Liver (tissue), 9 donors: ENCODE measurements around the gene ST3GAL5. TPM values are rescaled to one million over a fixed set of nuclear protein-coding genes. Genes with fewer than 3 reads are reported as not detected.
A peak's percentile ranks its signal among the peaks of the same experiment; 100 is the strongest.

ENCODE experiments used
- DNase-seq: peaks from one replicate; pipeline ENCODE4 v3.0.0-alpha.2; 2017; ENCODE audit warnings: low spot score
- H3K27ac ChIP-seq, 2 donors: one replicate each; pipeline ENCODE4 v1.7.0; 2013; ENCODE audit warnings: inconsistent platforms in 2 of 2, low read length in 2 of 2, control low read depth in 1 of 2, low read depth in 1 of 2, mild to moderate bottlenecking in 1 of 2
- H3K27me3 ChIP-seq, 4 donors: one replicate each; pipeline versions ENCODE4 v1.6.1 to v1.7.0; 2013; ENCODE audit warnings: low read length in 3 of 4, inconsistent platforms in 1 of 4, mild to moderate bottlenecking in 1 of 4, moderate library complexity in 1 of 4; ENCODE audit not compliant: control insufficient read depth in 4 of 4, insufficient read depth in 4 of 4
- H3K36me3 ChIP-seq, 4 donors: one replicate each; pipeline versions ENCODE4 v1.6.1 to v1.7.0; 2013; ENCODE audit warnings: low read length in 3 of 4, mild to moderate bottlenecking in 3 of 4, low read depth in 1 of 4, moderate library complexity in 1 of 4; ENCODE audit not compliant: control insufficient read depth in 4 of 4, insufficient read depth in 3 of 4
- H3K4me1 ChIP-seq, 4 donors: one replicate each; pipeline versions ENCODE4 v1.6.1 to v1.7.0; 2013; ENCODE audit warnings: low read length in 3 of 4, mild to moderate bottlenecking in 3 of 4, moderate library complexity in 1 of 4; ENCODE audit not compliant: control insufficient read depth in 4 of 4, insufficient read depth in 4 of 4
- H3K4me3 ChIP-seq, 3 donors: one replicate each; pipeline versions ENCODE4 v1.6.1 to v1.7.0; 2013; ENCODE audit warnings: low read length in 3 of 3, control low read depth in 1 of 3, low read depth in 1 of 3, mild to moderate bottlenecking in 1 of 3
- H3K9ac ChIP-seq, 2 donors: one replicate each; pipeline ENCODE4 v1.7.0; 2013; ENCODE audit warnings: low read length in 2 of 2, mild to moderate bottlenecking in 2 of 2, moderate library complexity in 2 of 2, control low read depth in 1 of 2, low read depth in 1 of 2
- H3K9me3 ChIP-seq, 4 donors: one replicate each; pipeline versions ENCODE4 v1.6.1 to v1.7.0; 2013; ENCODE audit warnings: low read length in 3 of 4; ENCODE audit not compliant: control insufficient read depth in 4 of 4
- FOXA1 ChIP-seq: IDR thresholded peaks from 2 replicates; pipeline ENCODE4 v1.6.1; 2016; ENCODE audit warnings: antibody characterized with exemption
- FOXA2 ChIP-seq: IDR thresholded peaks from 2 replicates; pipeline ENCODE4 v1.6.1; 2016; ENCODE audit warnings: antibody characterized with exemption
- GABPA ChIP-seq, 2 donors: IDR thresholded peaks in 1 of 2; conservative IDR thresholded peaks in 1 of 2; 2 replicates each; pipeline ENCODE4 v1.6.1; 2016; ENCODE audit warnings: antibody characterized with exemption in 2 of 2, mild to moderate bottlenecking in 1 of 2, moderate library complexity in 1 of 2
- HNF4A ChIP-seq, 2 donors: conservative IDR thresholded peaks; 2 replicates each; pipeline ENCODE4 v1.6.1; 2016; ENCODE audit warnings: antibody characterized with exemption in 2 of 2, mild to moderate bottlenecking in 2 of 2
- HNF4G ChIP-seq: IDR thresholded peaks from 2 replicates; pipeline ENCODE4 v1.6.1; 2016; ENCODE audit warnings: antibody characterized with exemption
- JUND ChIP-seq, 2 donors: IDR thresholded peaks; 2 replicates each; pipeline ENCODE4 v1.6.1; 2016; ENCODE audit warnings: antibody characterized with exemption in 2 of 2
- RAD21 ChIP-seq, 2 donors: IDR thresholded peaks; 2 replicates each; pipeline ENCODE4 v1.6.1; 2016; ENCODE audit warnings: antibody characterized with exemption in 2 of 2, mild to moderate bottlenecking in 2 of 2
- RXRA ChIP-seq, 2 donors: IDR thresholded peaks; 2 replicates each; pipeline ENCODE4 v1.6.1; 2017 to 2018; ENCODE audit warnings: antibody characterized with exemption in 2 of 2, mild to moderate bottlenecking in 1 of 2
- SP1 ChIP-seq: IDR thresholded peaks from 2 replicates; pipeline ENCODE4 v1.6.1; 2018; ENCODE audit warnings: antibody characterized with exemption, mild to moderate bottlenecking
- TAF1 ChIP-seq: conservative IDR thresholded peaks from 2 replicates; pipeline ENCODE4 v1.6.1; 2016; ENCODE audit warnings: antibody characterized with exemption, mild to moderate bottlenecking
- YY1 ChIP-seq: IDR thresholded peaks from 2 replicates; pipeline ENCODE4 v1.6.1; 2016; ENCODE audit warnings: antibody characterized with exemption, mild to moderate bottlenecking
- WGBS: extraction: QIAGEN DNeasy Blood & Tissue Kit; methylation state at CpG from one replicate; pipeline ENCODE4 v1.1.7; 2013; 5-methylcytosine and 5-hydroxymethylcytosine counted together
- polyA plus RNA-seq, 2 donors: library from polyadenylated mRNA; stranded (reverse) in 1 of 2; unstranded in 1 of 2; fragments of 200-250 nt in 1 of 2; fragments of >200 nt in 1 of 2; fragmentation: Nextera tagmentation in 1 of 2; extraction: Ambion mirVana in 1 of 2; gene quantifications; one replicate each; pipeline versions ENCODE4 v1.2.1 to v1.2.3, GENCODE V29; 2013 to 2015
- total RNA-seq, 2 donors: library from RNA; depleted of rRNA; stranded (reverse); fragments of >200 nt; gene quantifications; one replicate each; pipeline ENCODE4 v1.2.3, GENCODE V29; 2014
- TF ChIP-seq, protein P1 (sequence below): IDR thresholded peaks from 2 replicates; pipeline ENCODE4 v1.6.1; 2016; ENCODE audit warnings: antibody characterized with exemption
- TF ChIP-seq, protein P2 (sequence below): fragments of 150-350 bp; IDR thresholded peaks from 2 replicates; pipeline ENCODE4 v1.5.1; 2017; ENCODE audit warnings: improper control_type of control experiment, low read depth, low read length; ENCODE audit not compliant: missing input control
- TF ChIP-seq, protein P3 (sequence below): IDR thresholded peaks from 2 replicates; pipeline ENCODE4 v1.6.1; 2016; ENCODE audit warnings: antibody characterized with exemption, mild to moderate bottlenecking
- TF ChIP-seq, protein P4 (sequence below): IDR thresholded peaks from 2 replicates; pipeline ENCODE4 v1.6.1; 2016; ENCODE audit warnings: antibody characterized with exemption
- TF ChIP-seq, protein P5 (sequence below): IDR thresholded peaks from 2 replicates; pipeline ENCODE4 v1.6.1; 2016; ENCODE audit warnings: antibody characterized with exemption
- donor health status: healthy.
- donor health status: healthy.
- donor health status: healthy.
- donor health status: healthy.
- donor health status: healthy.

Gene ST3GAL5
- total and polyA plus RNA-seq, 4 donors, result 4.5 to 17.0 (median 9.0) TPM

DNA sequence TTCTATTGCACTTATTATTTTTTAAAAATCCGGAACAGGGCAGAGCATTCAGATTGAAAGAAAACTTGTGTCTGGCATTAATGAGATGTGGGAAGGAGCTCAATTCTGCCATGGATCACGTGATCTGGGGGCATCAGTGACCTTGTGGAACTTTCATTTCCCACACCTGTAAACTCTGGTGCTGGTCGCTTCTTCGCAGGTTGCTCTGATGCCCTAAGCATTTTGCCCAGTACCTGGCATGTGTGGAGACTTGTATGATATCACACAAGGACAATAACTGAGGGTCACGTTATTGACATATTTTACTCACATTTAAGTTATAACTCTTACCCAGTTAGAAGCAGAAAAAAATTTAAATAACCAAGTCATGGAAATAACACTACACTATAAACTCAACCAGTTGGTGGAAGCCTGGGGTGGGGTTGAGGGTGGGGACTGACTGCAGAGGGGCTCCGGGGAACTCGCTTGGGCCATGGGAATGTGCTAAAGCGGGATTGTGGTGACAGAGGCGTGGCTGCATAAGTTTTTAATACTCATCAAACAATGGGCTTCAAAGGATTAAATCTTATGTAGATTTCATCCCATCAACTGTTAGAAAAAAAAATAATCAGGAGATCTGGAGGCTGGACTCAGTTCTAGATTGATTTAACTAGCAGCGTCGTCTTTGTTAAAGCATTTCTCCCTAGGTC is 36.5 kb downstream of the ST3GAL5 start:
- Histone ChIP-seq H3K36me3 (peaks cover 2 to 24% (median 12%) of the 10 kb centered on the region in 4 donors), H3K27me3 (no peaks in the 10 kb centered on the region), H3K9ac (peak overlapping the region in 1 of 2 donors; percentile 43), H3K4me3 (no peak overlapping the region), H3K27ac (no peak overlapping the region), H3K9me3 (no peaks in the 10 kb centered on the region), H3K4me1 (no peaks in the 10 kb centered on the region)
- no peak for TF ChIP-seq SP1
- no peak for TF ChIP-seq HNF4G
- TF ChIP-seq TAF1, result no peak
- TF ChIP-seq, protein P1, sequence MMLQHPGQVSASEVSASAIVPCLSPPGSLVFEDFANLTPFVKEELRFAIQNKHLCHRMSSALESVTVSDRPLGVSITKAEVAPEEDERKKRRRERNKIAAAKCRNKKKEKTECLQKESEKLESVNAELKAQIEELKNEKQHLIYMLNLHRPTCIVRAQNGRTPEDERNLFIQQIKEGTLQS, result no peak
- TF ChIP-seq RXRA (IDR thresholded peaks at IDR 0.05), result no peak
- no peak for TF ChIP-seq FOXA1
- TF ChIP-seq HNF4A (conservative IDR thresholded peaks at IDR 0.05), result no peak
- no peak for TF ChIP-seq JUND (IDR thresholded peaks at IDR 0.05)
- WGBS, result 88% methylated on average over 11 of the region's 11 CpGs
- no peak for DNase-seq

DNA sequence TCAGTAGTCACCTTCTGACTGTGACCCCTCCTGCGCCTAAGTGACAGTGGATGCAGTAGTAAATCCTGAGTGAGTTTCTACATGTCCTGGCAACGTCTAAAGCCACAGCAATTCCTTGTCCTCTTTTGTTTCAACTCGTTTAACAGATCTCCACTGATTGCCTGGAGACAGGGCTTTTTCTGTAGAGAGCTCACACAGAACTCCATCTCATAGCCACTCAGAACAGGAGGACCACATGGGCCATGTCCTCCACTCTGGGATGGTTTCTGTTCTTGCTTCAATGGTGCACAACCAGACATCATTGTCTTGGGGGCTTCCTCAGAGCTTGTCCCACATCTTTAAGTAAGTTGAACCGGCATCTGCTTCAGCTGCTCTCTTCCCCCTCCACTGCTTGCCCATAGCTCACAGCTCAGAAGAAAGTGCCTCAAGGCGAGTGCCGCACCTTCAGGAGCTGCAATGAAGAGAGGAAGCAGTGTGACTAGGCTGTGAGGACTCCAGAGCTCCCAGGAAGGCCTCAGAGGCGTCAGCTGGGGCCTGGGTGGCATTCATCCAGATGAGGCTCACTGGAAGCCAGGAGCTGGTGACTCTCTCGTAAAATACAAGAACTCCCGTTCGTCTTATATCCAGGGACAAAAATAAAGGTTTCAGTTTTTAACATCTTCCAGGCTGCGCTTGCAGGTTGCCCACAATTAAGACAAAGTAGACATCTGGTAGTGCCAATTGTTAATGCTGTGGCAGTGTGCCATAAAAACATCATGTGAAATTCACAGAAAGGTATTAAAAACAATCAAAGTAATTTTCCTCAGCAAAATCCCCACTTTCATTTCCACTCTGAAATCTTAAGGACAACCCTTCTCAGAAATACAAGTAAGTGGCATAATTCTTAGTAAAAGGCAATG is 37.3 kb downstream of the ST3GAL5 start:
- Histone ChIP-seq H3K27ac (no peak overlapping the region), H3K27me3 (no peaks in the 10 kb centered on the region), H3K4me3 (no peak overlapping the region), H3K4me1 (no peaks in the 10 kb centered on the region), H3K9ac (peak overlapping the region in 1 of 2 donors; percentile 43), H3K36me3 (peaks cover 2 to 28% (median 15%) of the 10 kb centered on the region in 4 donors), H3K9me3 (no peaks in the 10 kb centered on the region)
- TF ChIP-seq FOXA2, result no peak
- TF ChIP-seq, protein P1, result no peak
- TF ChIP-seq TAF1, result no peak
- TF ChIP-seq, protein P2, sequence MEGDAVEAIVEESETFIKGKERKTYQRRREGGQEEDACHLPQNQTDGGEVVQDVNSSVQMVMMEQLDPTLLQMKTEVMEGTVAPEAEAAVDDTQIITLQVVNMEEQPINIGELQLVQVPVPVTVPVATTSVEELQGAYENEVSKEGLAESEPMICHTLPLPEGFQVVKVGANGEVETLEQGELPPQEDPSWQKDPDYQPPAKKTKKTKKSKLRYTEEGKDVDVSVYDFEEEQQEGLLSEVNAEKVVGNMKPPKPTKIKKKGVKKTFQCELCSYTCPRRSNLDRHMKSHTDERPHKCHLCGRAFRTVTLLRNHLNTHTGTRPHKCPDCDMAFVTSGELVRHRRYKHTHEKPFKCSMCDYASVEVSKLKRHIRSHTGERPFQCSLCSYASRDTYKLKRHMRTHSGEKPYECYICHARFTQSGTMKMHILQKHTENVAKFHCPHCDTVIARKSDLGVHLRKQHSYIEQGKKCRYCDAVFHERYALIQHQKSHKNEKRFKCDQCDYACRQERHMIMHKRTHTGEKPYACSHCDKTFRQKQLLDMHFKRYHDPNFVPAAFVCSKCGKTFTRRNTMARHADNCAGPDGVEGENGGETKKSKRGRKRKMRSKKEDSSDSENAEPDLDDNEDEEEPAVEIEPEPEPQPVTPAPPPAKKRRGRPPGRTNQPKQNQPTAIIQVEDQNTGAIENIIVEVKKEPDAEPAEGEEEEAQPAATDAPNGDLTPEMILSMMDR, result no peak
- TF ChIP-seq, protein P3, sequence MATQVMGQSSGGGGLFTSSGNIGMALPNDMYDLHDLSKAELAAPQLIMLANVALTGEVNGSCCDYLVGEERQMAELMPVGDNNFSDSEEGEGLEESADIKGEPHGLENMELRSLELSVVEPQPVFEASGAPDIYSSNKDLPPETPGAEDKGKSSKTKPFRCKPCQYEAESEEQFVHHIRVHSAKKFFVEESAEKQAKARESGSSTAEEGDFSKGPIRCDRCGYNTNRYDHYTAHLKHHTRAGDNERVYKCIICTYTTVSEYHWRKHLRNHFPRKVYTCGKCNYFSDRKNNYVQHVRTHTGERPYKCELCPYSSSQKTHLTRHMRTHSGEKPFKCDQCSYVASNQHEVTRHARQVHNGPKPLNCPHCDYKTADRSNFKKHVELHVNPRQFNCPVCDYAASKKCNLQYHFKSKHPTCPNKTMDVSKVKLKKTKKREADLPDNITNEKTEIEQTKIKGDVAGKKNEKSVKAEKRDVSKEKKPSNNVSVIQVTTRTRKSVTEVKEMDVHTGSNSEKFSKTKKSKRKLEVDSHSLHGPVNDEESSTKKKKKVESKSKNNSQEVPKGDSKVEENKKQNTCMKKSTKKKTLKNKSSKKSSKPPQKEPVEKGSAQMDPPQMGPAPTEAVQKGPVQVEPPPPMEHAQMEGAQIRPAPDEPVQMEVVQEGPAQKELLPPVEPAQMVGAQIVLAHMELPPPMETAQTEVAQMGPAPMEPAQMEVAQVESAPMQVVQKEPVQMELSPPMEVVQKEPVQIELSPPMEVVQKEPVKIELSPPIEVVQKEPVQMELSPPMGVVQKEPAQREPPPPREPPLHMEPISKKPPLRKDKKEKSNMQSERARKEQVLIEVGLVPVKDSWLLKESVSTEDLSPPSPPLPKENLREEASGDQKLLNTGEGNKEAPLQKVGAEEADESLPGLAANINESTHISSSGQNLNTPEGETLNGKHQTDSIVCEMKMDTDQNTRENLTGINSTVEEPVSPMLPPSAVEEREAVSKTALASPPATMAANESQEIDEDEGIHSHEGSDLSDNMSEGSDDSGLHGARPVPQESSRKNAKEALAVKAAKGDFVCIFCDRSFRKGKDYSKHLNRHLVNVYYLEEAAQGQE, result no peak
- no peak for TF ChIP-seq GABPA (IDR thresholded peaks at IDR 0.05 in 1 of 2, conservative IDR thresholded peaks at IDR 0.05 in 1 of 2)
- no peak for TF ChIP-seq YY1
- no peak for TF ChIP-seq FOXA1
- no peak for TF ChIP-seq JUND (IDR thresholded peaks at IDR 0.05)
- TF ChIP-seq RAD21 (IDR thresholded peaks at IDR 0.05), result no peak
- TF ChIP-seq, protein P4, sequence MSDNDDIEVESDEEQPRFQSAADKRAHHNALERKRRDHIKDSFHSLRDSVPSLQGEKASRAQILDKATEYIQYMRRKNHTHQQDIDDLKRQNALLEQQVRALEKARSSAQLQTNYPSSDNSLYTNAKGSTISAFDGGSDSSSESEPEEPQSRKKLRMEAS, result no peak
- no peak for TF ChIP-seq HNF4A (conservative IDR thresholded peaks at IDR 0.05)
- TF ChIP-seq SP1, result no peak
- TF ChIP-seq, protein P5, sequence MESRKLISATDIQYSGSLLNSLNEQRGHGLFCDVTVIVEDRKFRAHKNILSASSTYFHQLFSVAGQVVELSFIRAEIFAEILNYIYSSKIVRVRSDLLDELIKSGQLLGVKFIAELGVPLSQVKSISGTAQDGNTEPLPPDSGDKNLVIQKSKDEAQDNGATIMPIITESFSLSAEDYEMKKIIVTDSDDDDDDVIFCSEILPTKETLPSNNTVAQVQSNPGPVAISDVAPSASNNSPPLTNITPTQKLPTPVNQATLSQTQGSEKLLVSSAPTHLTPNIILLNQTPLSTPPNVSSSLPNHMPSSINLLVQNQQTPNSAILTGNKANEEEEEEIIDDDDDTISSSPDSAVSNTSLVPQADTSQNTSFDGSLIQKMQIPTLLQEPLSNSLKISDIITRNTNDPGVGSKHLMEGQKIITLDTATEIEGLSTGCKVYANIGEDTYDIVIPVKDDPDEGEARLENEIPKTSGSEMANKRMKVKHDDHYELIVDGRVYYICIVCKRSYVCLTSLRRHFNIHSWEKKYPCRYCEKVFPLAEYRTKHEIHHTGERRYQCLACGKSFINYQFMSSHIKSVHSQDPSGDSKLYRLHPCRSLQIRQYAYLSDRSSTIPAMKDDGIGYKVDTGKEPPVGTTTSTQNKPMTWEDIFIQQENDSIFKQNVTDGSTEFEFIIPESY, result no peak
- TF ChIP-seq HNF4G, result no peak
- WGBS, result 83% methylated on average over 11 of the region's 11 CpGs
- DNase-seq, result no peak
